GM18519 (cell line): ENCODE data around the gene GPR132.

Source experiments
- ATAC-seq: cut with Tn5 transposase; IDR thresholded peaks from one replicate; pipeline ENCODE4 v1.9.1; 2021; ENCODE audit warnings: mild to moderate bottlenecking, moderate library complexity; ENCODE audit not compliant: unreplicated experiment, low FRiP score

The GPR132 gene

DNA sequence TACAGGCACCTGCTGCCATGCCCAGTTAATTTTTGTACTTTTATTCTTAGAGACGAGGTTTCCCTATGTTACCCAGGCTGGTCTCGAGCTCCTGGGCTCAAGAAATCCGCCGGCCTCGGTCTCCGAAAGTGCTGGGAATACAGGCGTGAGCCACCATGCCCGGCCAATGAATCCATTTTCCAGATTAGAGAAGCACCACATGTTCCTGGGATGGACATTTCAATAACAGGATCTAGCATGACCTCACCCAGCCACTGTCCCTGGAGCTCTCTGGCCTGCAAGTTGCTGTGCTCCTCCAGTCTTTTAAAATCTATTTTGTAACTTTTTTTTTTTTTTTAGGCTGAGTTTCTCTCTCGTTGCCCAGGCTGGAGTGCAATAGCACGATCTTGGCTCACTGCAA, 2.2 kb downstream of the GPR132 start:
- no peak for ATAC-seq

DNA sequence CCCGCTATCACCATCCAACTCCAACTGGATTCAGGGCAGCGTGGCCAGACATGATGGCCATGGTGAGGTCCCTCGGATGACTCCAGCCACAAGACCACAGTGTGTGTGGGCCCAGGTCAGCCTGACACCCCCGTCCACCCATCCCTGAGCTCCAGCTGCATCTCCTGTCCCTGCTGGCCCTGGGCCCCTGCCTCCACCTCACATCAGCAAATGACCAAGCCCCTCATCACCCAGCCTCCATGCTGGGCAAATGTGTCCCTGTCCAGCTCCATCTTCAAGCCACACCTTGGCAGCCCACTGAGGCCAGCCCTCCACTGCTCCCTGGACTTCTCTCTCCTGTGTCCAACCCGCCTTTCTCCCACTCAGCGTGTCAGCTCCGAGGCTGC, 3.2 kb downstream of the GPR132 start:
- ATAC-seq: no peak

DNA sequence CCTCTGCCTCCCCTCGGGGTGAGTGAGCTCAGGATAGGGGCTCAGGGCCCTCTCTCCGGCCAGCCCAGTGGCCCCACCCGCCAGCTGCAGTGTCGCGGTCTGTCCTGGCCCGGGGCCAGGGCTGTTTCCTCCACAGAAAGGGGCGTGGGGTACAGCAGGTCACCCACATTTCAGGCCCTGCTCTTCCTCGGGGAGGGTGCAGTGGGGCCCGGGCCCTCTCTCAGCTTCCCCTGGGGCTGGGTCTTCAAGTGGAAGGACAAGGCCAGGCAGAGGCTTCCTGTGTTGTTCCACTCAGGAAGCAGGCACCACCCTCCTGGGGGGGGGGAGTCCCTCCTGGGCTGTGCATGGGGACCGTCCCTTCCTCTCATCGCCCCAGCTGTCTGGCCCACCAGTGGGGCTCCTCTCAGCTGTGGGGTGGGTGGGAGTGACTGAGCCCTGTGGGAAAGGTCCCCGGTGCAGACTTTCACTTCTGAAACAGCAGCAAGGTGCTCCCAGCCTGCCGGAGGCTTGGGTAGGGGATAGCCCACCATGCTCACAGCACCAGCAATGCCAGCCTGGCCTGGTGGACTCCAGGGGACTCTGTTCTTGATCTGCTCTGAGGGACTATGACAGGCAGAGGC, 3.7 kb downstream of the GPR132 start:
- no peak for ATAC-seq

DNA sequence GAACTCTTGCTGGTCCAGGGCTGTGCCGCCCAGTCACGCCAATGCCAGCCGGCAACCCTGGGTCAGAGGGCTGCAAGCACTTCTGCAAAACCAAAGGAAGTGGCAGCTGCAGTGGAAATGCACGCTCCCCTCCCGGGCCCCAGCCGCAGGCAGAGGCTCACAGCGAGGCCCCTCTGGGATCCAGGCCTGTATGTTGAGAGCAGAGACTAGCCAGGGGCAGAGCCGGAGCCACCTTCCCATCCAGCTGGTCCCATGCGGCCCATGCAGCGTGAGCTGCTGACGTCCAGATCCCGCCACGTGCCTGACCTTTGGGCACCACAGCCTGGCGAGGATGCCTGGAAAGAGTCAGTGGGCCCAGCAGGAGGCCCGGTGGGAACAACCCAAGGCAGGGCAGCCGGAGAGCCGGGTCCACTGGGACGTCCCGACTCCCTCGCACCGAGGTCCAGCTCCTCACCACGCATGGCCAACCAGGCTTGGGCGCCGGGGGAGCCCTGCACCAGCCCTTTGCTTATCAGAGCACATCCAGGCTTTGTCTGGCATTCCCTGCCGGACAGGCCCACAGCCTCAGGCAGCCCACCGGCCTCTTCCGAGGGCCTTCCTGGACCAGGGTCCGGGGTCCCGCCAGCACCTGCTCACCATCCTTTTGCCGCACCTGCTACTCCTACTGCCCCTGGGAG, 4.3 kb downstream of the GPR132 start:
- ATAC-seq: no peak

DNA sequence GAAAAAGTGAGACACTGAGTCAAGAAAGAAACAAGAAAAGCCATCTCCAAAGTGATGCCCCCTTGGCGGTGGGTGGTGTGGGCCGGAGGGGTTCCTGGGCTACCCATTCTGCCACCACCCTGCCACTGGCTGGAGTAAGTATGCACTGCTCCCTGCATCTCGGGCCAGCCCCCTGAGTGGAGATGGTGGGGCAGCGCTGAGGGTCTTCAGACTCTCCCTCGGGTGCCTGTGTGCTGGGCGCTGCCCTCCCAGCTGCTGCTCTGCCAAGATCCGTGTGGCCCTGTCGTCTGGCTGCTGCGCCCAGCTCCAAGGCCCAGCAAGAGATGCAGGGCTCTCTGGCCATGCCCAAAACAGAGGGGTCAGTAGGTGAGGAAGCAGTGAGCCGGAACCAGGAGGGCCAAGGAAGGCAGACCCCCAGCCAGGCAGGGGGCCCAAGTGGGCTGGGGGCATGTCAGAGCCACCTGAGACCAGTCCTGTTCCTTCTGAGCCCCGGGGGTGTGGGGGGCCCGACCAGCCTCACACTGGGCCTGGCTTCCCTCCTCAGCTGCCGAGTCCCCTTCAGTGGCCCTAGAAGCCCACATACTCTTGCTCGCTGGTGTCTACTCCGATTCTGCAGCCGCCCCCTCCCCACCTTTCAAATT, 5.2 kb downstream of the GPR132 start:
- no peak for ATAC-seq

DNA sequence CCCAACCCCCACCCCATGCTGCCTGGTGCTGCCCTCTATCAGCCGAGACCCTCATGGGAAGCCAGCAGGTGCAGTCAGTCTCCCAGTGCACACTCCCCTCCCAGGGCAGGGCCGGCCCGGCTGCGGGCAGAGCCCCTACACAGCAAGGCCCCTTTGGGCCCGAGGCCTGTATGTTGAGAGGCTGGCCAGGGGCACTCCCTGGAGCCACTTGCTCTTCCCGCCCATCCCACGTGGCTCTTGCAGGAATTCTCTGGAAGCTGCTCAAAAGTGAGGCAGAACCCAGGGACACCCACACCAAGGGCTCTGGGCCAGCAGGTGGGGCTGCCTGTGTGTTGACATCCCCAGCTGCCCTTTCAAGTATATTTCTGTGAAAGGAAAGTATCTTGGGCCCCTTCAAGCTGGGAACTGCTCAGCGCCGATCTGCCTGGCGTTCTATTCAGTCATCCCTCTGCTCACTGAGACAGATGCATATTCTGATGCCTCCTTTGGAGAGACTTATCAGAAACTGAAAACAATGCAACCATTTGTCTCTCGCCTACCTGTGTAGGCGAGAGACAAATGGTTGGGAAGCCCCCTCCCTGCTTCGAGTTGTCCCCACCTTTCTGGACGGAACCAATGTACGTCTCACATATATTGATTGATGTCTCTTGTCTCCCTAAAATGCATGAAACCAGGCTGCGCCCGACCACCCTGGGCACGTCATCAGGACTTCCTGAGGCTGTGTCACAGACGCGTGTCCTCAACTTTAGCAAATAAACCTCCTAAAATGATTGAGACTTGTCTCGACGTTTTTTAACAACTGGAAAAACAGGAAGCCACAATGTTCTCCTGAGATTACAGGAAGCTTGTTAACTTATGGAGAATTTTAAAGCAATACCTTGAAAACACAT, 6.0 kb downstream of the GPR132 start:
- ATAC-seq: no peak

DNA sequence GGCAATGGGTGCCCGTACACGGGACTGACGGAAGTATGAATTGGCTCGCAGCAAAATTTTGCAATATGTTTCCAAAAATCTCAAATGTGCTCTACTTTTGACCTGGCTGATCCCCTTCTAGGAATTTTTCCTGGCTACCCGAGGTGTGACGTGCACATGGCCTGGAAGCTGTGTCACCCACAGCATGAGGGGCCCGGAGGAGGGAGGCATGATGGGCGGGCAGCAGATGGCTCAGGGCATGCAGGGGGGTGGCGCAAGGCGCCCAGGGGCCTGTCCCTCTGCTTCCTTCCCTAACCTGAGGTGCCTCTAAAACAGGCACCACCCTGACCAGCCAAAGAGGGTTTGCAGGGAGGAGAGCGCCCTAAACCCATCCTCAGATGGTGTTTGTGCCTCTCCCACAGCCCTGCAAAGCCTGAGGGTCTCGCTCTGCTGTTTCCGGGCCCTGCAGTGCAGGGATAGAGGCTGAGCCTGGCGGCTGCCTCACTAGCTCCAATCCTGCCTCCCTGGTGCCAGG, 6.7 kb downstream of the GPR132 start:
- ATAC-seq: no peak

DNA sequence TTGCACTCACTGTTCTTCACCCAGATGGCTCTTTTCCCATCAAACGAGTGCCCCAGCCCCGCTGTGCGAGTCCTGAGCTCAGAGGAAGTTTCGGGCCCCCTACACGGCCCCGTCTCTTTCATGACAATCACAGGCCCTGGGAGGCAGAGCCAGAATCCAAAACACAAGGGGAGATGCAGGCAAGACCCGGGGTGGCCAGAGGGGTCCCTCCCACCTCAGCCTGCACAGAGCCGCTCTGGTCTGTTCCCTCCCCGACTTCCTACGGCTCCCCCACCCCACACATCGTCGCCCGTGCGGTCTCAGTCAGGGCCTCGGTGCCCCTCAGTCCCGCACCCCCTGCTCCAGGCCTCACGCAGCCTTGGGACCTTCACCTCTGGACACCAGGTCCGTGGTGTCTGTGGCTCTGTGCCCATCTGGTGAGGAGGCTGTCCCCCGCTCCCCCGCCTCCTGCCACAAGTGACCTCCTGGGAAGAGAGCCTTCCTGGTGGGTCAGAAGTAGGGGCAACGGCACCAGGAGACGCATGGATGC, 8.9 kb downstream of the GPR132 start:
- ATAC-seq: no peak

DNA sequence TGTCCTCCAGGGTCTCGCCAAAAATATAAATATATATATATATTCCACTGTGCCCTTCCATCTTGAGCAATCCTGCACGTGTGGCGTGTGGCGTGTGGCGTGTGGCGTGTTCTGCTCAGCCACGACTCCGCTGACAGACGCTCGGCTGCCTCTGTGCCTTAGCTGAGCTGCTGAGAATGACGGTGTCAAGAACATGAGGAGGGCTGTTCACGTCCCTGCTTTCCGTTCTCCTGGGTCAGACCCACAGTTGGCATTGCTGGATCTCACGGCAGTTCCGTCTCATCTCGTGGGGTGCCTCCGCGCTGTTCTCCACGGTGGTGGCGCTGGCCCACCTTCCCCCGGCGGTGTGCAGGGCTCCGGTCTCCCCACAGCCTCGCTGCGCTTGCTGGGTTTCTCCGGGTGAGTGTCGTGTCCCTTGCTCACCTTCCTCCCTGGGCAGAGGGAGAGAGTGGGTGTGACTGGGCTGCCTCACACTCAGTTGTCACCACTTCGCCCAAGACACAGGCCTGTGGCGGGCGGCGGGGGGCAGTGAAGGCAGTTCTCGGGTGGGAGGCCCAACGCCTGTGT, 9.4 kb downstream of the GPR132 start:
- no peak for ATAC-seq

DNA sequence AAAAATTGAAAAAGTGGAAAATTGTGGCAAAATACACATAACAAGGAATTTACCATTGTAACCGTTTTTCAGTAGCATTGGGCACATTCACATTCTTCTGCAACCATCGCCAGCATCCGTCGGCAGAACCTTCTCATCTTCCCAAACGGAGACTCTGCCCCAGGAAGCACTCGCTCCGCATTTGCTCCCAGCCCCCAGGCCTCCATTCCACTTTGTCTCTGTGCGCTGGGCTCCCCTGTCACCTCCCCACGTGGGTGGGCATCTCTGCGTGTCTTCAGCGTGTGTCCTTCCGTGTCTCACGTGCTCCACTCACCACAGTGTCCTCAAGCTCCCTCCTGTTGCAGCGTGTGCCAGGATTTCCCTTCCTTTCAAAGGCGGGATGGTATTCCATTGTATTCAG, 9.9 kb downstream of the GPR132 start:
- no peak for ATAC-seq

DNA sequence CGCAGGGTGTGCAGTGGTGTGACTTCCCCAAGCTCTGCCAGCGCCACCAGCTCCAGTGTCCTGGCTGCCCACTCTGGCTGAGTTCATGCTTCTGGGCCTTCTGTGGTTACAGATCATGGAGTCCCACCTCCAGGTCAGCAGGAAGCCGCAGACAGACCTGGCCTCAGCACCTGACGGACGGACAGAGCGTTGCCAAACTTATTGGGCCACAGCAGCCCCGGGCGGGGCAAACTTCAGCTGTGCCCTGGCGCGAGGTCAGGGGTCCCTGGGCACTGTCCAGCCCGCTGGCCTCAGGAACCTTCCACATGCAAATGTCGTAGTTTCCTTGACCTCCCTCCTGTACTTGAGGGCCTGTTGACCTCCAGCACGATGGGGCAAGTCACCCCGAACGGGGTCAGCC, 11.2 kb downstream of the GPR132 start:
- ATAC-seq: no peak

DNA sequence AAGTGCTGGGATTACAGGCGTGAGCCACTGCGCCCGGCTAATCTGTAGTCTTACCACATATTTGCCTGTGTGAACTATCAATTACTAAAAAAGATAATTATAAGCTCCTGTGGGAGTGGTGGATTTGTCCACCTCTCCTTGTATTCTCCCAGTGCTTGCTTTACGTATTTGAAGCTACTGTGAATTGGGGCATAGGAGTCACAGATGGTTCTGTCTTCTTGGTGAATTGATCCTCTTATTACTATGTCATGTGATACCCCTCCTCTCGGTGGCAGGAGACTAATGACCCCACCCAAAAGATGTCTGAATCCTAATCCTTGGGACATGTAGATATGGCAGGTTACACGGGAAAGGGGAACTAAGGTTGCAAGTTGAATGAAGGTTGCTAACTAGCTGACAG, 11.8 kb downstream of the GPR132 start:
- no peak for ATAC-seq

DNA sequence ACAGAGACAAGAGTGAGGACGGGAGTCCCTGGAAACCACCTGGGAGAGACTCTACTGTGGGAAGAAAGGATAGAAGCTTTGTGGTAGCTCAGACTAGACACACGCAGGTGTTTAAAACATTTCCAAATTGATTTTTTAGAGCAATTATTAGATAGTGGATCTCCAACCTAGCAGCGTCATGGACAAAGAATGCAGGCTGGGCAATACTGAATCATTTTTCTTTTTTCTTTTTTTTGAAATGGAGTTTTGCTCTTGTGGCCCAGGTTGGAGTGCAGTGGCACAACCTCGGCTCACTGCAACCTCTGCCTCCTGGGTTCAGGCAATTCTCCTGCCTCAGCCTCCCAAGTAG, 13.1 kb downstream of the GPR132 start:
- ATAC-seq: no peak

DNA sequence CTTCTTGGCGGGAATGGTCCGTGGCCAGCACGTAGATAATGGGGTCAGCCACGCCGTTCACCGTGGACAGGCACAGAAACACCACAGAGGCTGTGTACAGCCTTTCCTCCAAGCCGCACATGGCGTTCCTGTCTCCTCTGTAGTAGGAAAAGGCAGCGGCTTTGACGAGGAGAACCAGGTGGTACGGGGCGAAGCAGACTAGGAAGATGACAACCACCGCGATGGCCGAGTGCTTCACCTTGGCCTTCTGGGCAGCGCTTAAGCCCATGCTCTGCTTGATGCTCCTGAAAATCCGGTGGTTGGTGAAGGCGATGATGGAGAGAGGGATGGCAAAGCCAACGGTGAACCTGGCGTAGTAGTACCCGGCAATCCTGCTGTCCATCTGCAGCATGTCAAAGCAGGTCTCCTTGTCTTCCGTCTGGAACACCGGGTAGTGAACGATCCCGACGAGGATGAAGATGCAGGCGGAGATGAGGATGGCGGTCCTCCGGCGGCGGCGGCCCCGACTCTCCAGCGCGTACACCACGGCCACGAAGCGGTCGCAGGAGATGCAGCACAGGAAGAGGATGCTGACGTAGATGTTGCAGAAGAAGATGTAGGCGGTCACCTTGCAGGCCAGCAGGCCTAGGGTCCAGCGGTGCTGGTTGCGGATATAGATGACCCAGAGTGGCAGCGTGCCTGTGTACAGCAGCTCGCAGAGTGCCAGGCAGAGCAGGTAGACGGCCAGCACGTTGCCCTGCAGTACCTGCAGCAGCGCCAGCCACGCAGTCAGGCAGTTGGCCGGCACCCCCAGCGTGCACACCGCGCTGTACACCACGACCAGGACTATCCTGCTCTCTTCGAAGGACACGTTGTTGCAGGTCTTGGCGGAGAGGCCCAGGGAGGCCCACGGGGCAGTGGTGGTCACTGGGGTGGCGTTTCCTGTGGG, 13.8 kb downstream of the GPR132 start:
- ATAC-seq: no peak

DNA sequence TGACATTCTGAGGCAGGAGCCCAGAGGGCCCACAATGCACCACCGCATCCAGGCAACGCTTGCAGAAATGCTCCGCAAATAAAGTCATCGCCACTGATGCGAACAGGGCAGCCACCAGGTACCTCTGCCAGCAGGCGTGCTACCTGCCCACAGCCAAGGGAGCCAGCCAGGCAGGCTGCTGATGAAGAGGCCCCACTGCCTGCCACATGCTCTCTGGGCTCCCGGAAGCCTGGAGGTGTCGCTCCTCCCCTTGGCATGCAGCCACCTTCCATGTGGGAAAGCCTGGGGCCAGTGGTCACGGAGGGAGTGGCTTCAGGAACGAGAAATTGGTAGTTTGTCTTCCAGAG, 14.7 kb downstream of the GPR132 start:
- no peak for ATAC-seq

DNA sequence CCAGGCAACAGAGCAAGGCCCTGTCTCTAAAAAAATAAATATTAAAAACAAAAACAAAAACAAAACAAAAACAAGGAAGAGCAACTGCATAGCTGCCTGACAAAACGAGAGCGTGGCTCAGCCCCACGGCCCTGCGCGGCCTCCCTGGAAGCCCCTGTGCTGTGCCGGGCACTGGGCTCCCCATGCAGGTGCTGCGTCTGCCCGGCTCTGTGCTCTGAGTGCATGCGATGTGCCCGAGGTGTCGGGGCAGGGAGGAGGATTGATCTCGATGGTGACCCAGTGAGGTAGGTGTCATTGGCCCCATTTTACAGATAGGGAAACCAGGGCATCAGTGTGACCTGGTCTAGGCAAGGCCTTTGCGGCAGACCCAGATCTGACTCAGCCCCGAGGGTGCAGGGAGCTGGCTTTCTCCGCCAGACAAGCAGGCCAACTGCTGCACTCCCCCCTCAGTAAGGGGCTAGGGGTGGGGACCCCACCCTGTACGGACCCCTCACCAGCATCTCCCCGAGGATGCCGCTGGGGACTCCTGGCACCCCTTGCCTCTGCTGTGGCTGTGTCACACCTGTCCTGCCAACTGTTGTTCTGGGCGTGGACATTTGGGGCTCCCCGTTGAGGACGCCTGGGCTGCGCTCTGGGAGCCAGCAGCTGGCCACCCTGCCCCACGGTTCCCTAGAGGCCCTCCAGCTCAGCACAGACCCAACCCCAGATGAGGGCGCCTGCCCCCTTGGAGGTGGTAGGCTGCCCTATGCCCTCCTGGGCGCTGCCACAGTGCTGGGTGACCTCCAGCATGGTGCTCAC, 15.3 kb downstream of the GPR132 start:
- ATAC-seq: no peak

DNA sequence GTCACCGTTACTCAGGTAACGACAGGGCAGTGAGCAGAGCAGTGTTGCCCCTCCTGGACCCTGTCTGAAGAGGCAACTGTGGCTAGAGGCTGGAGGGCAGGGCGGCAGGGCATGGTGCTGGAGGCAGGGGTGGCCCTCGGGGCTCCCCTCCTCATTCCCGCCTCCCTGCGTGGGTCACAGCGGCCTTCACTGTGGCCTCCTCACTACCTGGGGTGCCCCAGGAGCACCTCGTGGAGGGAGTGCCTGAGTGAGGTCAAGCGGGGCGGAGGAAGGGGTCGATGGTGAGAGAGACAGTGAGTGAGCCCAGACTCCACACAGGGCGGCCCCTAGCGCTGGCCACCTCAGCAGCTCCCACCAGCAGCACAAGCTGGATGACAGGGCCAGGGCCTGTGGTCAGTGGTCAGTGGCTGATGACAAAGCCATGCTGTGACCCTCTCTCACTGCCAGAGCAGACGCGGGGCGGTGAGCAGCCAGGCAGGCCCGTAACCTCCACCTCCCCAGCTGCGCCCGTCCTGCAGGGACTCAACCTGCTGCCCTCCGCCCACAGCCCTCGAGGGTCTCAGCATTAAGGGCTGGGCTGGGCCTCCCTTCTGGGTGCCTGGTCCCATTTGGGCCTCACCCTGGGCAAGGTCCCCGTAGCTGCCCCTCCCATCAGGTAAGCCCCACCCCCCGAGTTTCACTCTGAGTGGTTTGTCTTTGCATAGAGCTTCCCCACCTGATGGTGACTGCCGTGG, 17.8 kb downstream of the GPR132 start:
- ATAC-seq: no peak

DNA sequence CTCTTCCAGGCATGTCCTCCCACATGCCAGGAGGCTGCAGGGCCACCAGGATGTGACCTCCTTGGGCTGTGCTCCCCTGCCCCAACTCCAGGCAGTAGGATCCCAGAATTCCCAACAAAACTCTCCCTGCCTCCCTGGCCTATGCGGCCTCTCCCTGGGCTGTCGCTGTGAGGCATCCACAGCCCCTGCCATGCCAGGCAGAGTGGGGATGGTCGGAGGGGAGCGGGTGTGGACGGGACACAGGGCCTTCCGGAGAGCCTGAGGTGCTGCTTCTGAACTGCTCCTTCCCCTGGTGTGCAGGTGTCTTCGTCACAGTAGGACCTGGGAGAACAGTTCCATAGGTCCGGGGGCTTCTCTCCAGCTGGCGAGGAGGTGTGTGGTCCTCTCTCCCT, 18.3 kb downstream of the GPR132 start:
- ATAC-seq: no peak
